Cardiac atrium fibroblast (primary cell): ENCODE measurements around the gene CBX1. TPM values are rescaled to one million over a fixed set of nuclear protein-coding genes. Genes with fewer than 3 reads are reported as not detected.

Experiments
- total RNA-seq: library from RNA; depleted of rRNA; stranded (reverse); fragments of >200 nt; gene quantifications from 2 replicates; pipeline ENCODE4 v1.2.3, GENCODE V29; 2015

The CBX1 gene
- 31.1 and 33.2 TPM in 2 replicates for total RNA-seq

GRCh38 chr17:48101012-48101720 lies at the start of gene CBX1:
Gene CBX1 (minus strand): TSS chr17:48101478. CDS start chr17:48077004, 24,474 bp downstream.

GRCh38 chr17:48107137-48108055 lies 6.1 kb upstream of the CBX1 start, which contains the start of gene SNX11:
Gene SNX11 (plus strand): TSS chr17:48107766. CDS start chr17:48112044, 4,278 bp downstream.

GRCh38 chr17:48047741-48048383 lies 53.4 kb downstream of the CBX1 start, which contains the start of gene NFE2L1:
Gene NFE2L1 (plus strand): TSS chr17:48048359. CDS start chr17:48051119, 2,760 bp downstream.

GRCh38 chr17:48037036-48037837 lies 64.0 kb downstream of the CBX1 start, which contains the start of gene COPZ2:
Gene COPZ2 (minus strand): TSS chr17:48037797. CDS start chr17:48037777, 20 bp downstream.

Other genes with a start within 250 kb of the CBX1 start
- 0.54 and 2.1 TPM in 2 replicates for gene SP2, start 205.2 kb downstream of the CBX1 start, total RNA-seq
- gene PNPO, start 159.9 kb downstream of the CBX1 start, total RNA-seq = 20.4 and 26.9 TPM in 2 replicates
- not detected in 2 replicates for gene PRR15L, start 143.6 kb downstream of the CBX1 start, total RNA-seq
- 46.3 and 58.3 TPM in 2 replicates for gene CDK5RAP3, start 130.4 kb downstream of the CBX1 start, total RNA-seq
- gene COPZ2, start 63.7 kb downstream of the CBX1 start, total RNA-seq = 46.8 and 64.2 TPM in 2 replicates
- 87.9 and 113 TPM in 2 replicates for gene NFE2L1, start 53.1 kb downstream of the CBX1 start, total RNA-seq
- gene SNX11, start 6.3 kb upstream of the CBX1 start, total RNA-seq = 8.3 and 11.8 TPM in 2 replicates